CD14-positive monocyte (primary cell): Measurements from ENCODE around the gene MDFIC2. TPM values are rescaled to one million over a fixed set of nuclear protein-coding genes. Genes with fewer than 3 reads are reported as not detected.

ENCODE experiments used
- DNase-seq, 3 donors: peaks; one replicate each; pipeline ENCODE4 v3.0.0-alpha.2; 2011 to 2022
- H2AFZ ChIP-seq: 2 replicates; pipeline ENCODE4 v1.6.0; 2012; ENCODE audit warnings: mild to moderate bottlenecking, low read depth, low read length, inconsistent platforms; ENCODE audit not compliant: insufficient read depth, poor library complexity, severe bottlenecking
- H3K27ac ChIP-seq, 2 donors: 1 replicate in 1 of 2; 2 replicates in 1 of 2; pipeline ENCODE4 v1.5.1; 2012 to 2013; ENCODE audit warnings: low read length in 2 of 2, control low read depth in 1 of 2, inconsistent platforms in 1 of 2, low read depth in 1 of 2, mild to moderate bottlenecking in 1 of 2
- H3K27me3 ChIP-seq, 2 donors: one replicate each; pipeline versions ENCODE4 v1.6.0 to v1.6.1; 2011 to 2013; ENCODE audit warnings: low read length in 2 of 2; ENCODE audit not compliant: control insufficient read depth in 2 of 2, insufficient read depth in 2 of 2
- H3K36me3 ChIP-seq, 2 donors: replicated peaks in 1 of 2; 1 replicate in 1 of 2; 2 replicates in 1 of 2; pipeline versions ENCODE4 v1.5.1 to v1.6.1; 2012 to 2013; ENCODE audit warnings: low read length in 2 of 2, control low read depth in 1 of 2, inconsistent platforms in 1 of 2, mild to moderate bottlenecking in 1 of 2; ENCODE audit not compliant: insufficient read depth in 2 of 2, control insufficient read depth in 1 of 2
- H3K4me1 ChIP-seq, 2 donors: 1 replicate in 1 of 2; 2 replicates in 1 of 2; pipeline versions ENCODE4 v1.5.1 to v1.6.1; 2012 to 2013; ENCODE audit warnings: low read length in 2 of 2, control low read depth in 1 of 2, inconsistent platforms in 1 of 2, mild to moderate bottlenecking in 1 of 2, moderate library complexity in 1 of 2; ENCODE audit not compliant: insufficient read depth in 2 of 2, control insufficient read depth in 1 of 2
- H3K4me2 ChIP-seq: replicated peaks from 2 replicates; pipeline ENCODE3; 2012; ENCODE audit warnings: low read length, moderate library complexity, mild to moderate bottlenecking; ENCODE audit not compliant: poor library complexity, severe bottlenecking; ENCODE audit errors: extremely low read depth
- H3K4me3 ChIP-seq, 3 experiments: fragments of 200-600 bp in 1 of 3; sonication (generic) in 1 of 3; replicated peaks in 1 of 3; 1 replicate in 2 of 3; 2 replicates in 1 of 3; pipeline ENCODE4 v1.5.1; 2011 to 2013; ENCODE audit warnings: low read length in 3 of 3, mild to moderate bottlenecking in 3 of 3, control low read depth in 2 of 3, low read depth in 2 of 3, inconsistent platforms in 1 of 3, moderate library complexity in 1 of 3
- H3K79me2 ChIP-seq: 2 replicates; pipeline ENCODE4 v1.6.0; 2012; ENCODE audit warnings: mild to moderate bottlenecking, control low read depth, inconsistent platforms, low read length, moderate library complexity; ENCODE audit not compliant: insufficient read depth
- H3K9ac ChIP-seq: 2 replicates; pipeline ENCODE4 v1.6.0; 2017; ENCODE audit warnings: low read length, mild to moderate bottlenecking; ENCODE audit not compliant: insufficient read depth, poor library complexity, severe bottlenecking
- H3K9me3 ChIP-seq, 2 donors: replicated peaks in 1 of 2; 1 replicate in 1 of 2; 2 replicates in 1 of 2; pipeline versions ENCODE4 v1.5.1 to v1.6.1; 2012 to 2013; ENCODE audit warnings: low read length in 2 of 2, control low read depth in 1 of 2; ENCODE audit not compliant: control insufficient read depth in 1 of 2, insufficient read depth in 1 of 2
- H4K20me1 ChIP-seq: 2 replicates; pipeline ENCODE4 v1.6.0; 2012; ENCODE audit warnings: mild to moderate bottlenecking, low read length, control low read depth, moderate library complexity; ENCODE audit not compliant: insufficient read depth
- H3K27ac Mint-ChIP-seq, 7 donors: one replicate each; pipeline ENCODE4 v1.8.0; 2020; ENCODE audit warnings: mild to moderate bottlenecking in 7 of 7, mixed read lengths in 7 of 7, moderate library complexity in 6 of 7, inconsistent platforms in 2 of 7
- H3K27me3 Mint-ChIP-seq, 3 donors: one replicate each; pipeline ENCODE4 v1.8.0; 2021 to 2022; ENCODE audit warnings: low read depth in 3 of 3, mild to moderate bottlenecking in 3 of 3, mixed read lengths in 3 of 3, moderate library complexity in 3 of 3, inconsistent platforms in 1 of 3
- H3K36me3 Mint-ChIP-seq, 2 donors: one replicate each; pipeline ENCODE4 v1.8.0; 2020; ENCODE audit warnings: mixed read lengths in 2 of 2, inconsistent platforms in 1 of 2, mild to moderate bottlenecking in 1 of 2
- H3K4me1 Mint-ChIP-seq: one replicate; pipeline ENCODE4 v1.8.0; 2020; ENCODE audit warnings: mild to moderate bottlenecking, mixed read lengths
- H3K4me3 Mint-ChIP-seq, 2 donors: one replicate each; pipeline ENCODE4 v1.8.0; 2020; ENCODE audit warnings: mild to moderate bottlenecking in 2 of 2, mixed read lengths in 2 of 2, moderate library complexity in 1 of 2
- H3K9me3 Mint-ChIP-seq, 7 donors: one replicate each; pipeline ENCODE4 v1.8.0; 2020 to 2022; ENCODE audit warnings: mixed read lengths in 7 of 7, mild to moderate bottlenecking in 6 of 7, moderate library complexity in 6 of 7, inconsistent platforms in 2 of 7
- CTCF ChIP-seq: fragments of 200-600 bp; IDR thresholded peaks from one replicate; pipeline ENCODE4 v1.8.0; 2022; ENCODE audit warnings: antibody characterized with exemption, mild to moderate bottlenecking
- WGBS: methylation state at CpG from one replicate; pipeline ENCODE4 v1.1.5; 2013; ENCODE audit warnings: missing lambda C conversion rate; ENCODE audit not compliant: insufficient coverage; 5-methylcytosine and 5-hydroxymethylcytosine counted together
- intact Hi-C, 2 donors: fragments of 100-400 bp; cut with micrococcal nuclease; formaldehyde crosslinking; loops; one replicate each; pipeline versions ENCODE4 v1.15.0 to v1.15.1; 2023
- polyA plus RNA-seq, 3 donors: library from polyadenylated mRNA; depleted of rRNA in 1 of 3; unstranded in 2 of 3; stranded (reverse) in 1 of 3; fragments of 300-500 nt in 2 of 3; fragments of >200 nt in 1 of 3; fragmentation: Illumina TruSeq in 2 of 3; gene quantifications; 1 replicate in 2 of 3; 2 replicates in 1 of 3; pipeline ENCODE4 v1.2.3, GENCODE V29; 2012 to 2021

The MDFIC2 gene
- polyA plus RNA-seq, 3 donors = not detected

DNA sequence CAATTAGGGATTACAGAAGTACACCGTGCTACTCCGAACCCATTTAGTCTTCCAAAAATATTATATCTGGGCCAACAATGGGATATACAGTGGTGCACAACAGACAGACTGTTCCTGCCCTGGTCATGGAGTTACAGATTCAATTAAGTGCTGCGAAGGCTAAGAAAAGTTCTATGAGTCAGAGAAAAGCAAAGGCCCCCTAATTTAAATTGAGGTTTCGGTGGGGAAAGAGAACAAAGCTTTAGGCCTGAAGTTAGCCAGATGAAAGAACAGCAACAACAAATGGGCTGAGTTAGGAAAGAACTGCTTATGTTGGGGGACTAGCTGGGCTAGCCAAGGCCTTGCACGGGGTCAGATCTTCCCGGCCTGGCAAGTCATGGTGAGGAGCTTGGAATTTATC, 131.8 kb downstream of the MDFIC2 start:
- Histone ChIP-seq H3K79me2 (no peaks in the 10 kb centered on the region), H3K27me3 (peaks cover 5% of the 10 kb centered on the region in 2 donors), H3K9me3 (no peaks in the 10 kb centered on the region), H3K36me3 (no peaks in the 10 kb centered on the region), H3K4me1 (peaks cover 7 to 9% of the 10 kb centered on the region in 2 donors), H2AFZ (no peak overlapping the region), H4K20me1 (no peaks in the 10 kb centered on the region), H3K27ac (no peak overlapping the region), H3K4me2 (no peak overlapping the region), H3K9ac (no peak overlapping the region), H3K4me3 (no peak overlapping the region)
- no peak for DNase-seq
- Mint-ChIP-seq H3K4me3 (no peak overlapping the region), H3K27me3 (peaks cover 5 to 18% (median 7%) of the 10 kb centered on the region in 3 donors), H3K9me3 (no peaks in the 10 kb centered on the region), H3K27ac (no peak overlapping the region), H3K4me1 (peaks cover 6% of the 10 kb centered on the region), H3K36me3 (no peaks in the 10 kb centered on the region)
- no peak for TF ChIP-seq CTCF
- intact Hi-C loops = no loop called here
- WGBS = 92% methylated on average over 2 of the region's 6 CpGs

- Mint-ChIP-seq H3K36me3 (no peaks in the 10 kb centered on the region), H3K9me3 (no peaks in the 10 kb centered on the region), H3K4me3 (no peak overlapping the region), H3K27ac (peak overlapping the region in 1 of 7 donors; percentile 32), H3K4me1 (peaks cover 6% of the 10 kb centered on the region), H3K27me3 (peaks cover 2 to 13% (median 8%) of the 10 kb centered on the region in 3 donors)
- Histone ChIP-seq H3K27me3 (peaks cover 2 to 5% of the 10 kb centered on the region in 2 donors), H3K79me2 (no peaks in the 10 kb centered on the region), H3K4me2 (no peak overlapping the region), H3K4me1 (peaks cover 7 to 9% of the 10 kb centered on the region in 2 donors), H3K27ac (no peak overlapping the region), H3K9me3 (no peaks in the 10 kb centered on the region), H3K36me3 (no peaks in the 10 kb centered on the region), H2AFZ (no peak overlapping the region), H3K4me3 (no peak overlapping the region), H4K20me1 (no peaks in the 10 kb centered on the region), H3K9ac (no peak overlapping the region)
- intact Hi-C loops = no loop called here
- 20% methylated on average over 1 of the region's 3 CpGs for WGBS
- TF ChIP-seq CTCF = no peak
- peak in 1 of 3 donors; percentile 2 for DNase-seq
Observed at GRCh38 chr3:70179111-70179510, 133.3 kb downstream of the MDFIC2 start.
